Rectal smooth muscle tissue (tissue), 1 donor: ENCODE measurements around the gene EGLN3.
"Not testable (repeated sequence)": the region's sequence is repeated elsewhere in the genome, so short reads cannot be mapped to it uniquely, and the experiment has no call there.

Experiments
- H3K27ac ChIP-seq: one replicate; pipeline ENCODE4 v1.7.0; 2013; ENCODE audit warnings: low read depth, low read length, inconsistent platforms
- H3K27me3 ChIP-seq: one replicate; pipeline ENCODE4 v1.7.0; 2013; ENCODE audit warnings: low read length; ENCODE audit not compliant: control insufficient read depth, insufficient read depth
- H3K36me3 ChIP-seq: one replicate; pipeline ENCODE4 v1.7.0; 2013; ENCODE audit warnings: low read length; ENCODE audit not compliant: control insufficient read depth, insufficient read depth
- H3K4me1 ChIP-seq: one replicate; pipeline ENCODE4 v1.7.0; 2013; ENCODE audit warnings: low read length; ENCODE audit not compliant: control insufficient read depth, insufficient read depth
- H3K4me3 ChIP-seq: one replicate; pipeline ENCODE4 v1.7.0; 2013; ENCODE audit warnings: low read length
- H3K9ac ChIP-seq: one replicate; pipeline ENCODE4 v1.7.0; 2013; ENCODE audit warnings: low read length

Gene EGLN3

GRCh38 chr14:33978892-33979612 lies 28.2 kb upstream of the EGLN3 start:
- Histone ChIP-seq H3K36me3 (no peaks in the 10 kb centered on the region), H3K4me3 (no peak overlapping the region), H3K27ac (no peak overlapping the region), H3K27me3 (no peaks in the 10 kb centered on the region), H3K9ac (no peak overlapping the region), H3K4me1 (no peaks in the 10 kb centered on the region)

GRCh38 chr14:33972583-33973081 lies 21.8 kb upstream of the EGLN3 start:
- no peaks in the 10 kb centered on the region for H3K27me3 ChIP-seq
- H3K4me3 ChIP-seq, result no peak overlapping the region
- H3K9ac ChIP-seq, result no peak overlapping the region
- no peaks in the 10 kb centered on the region for H3K36me3 ChIP-seq
- no peak overlapping the region for H3K27ac ChIP-seq
- H3K4me1 ChIP-seq, result no peaks in the 10 kb centered on the region

DNA sequence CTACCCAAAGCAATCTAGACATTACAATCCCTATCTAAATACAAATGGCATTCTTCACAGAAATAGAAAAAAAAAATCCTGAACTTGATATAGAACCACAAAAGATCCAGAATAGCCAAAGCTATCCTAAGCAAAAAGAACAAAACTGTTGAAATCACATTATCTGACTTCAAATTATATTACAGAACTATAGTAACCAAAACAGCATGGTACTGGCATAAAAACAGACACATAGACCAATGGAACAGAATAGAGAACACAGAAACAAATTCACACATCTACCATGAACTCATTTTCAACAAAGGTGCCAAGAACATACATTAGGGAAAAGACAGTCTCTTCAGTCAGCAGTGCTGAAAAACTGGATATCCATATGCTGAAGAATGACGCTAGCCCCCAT lies 19.0 kb upstream of the EGLN3 start:
- H3K9ac ChIP-seq, H3K36me3 ChIP-seq, H3K4me3 ChIP-seq, H3K27me3 ChIP-seq, H3K27ac ChIP-seq, H3K4me1 ChIP-seq: not testable (repeated sequence)

- Histone ChIP-seq H3K4me3 (no peak overlapping the region), H3K27ac (no peak overlapping the region), H3K27me3 (no peaks in the 10 kb centered on the region), H3K4me1 (no peaks in the 10 kb centered on the region), H3K36me3 (no peaks in the 10 kb centered on the region), H3K9ac (no peak overlapping the region)
Measured at GRCh38 chr14:33968722-33969121, 17.8 kb upstream of the EGLN3 start.

GRCh38 chr14:33967138-33967537 lies 16.3 kb upstream of the EGLN3 start:
- H3K9ac ChIP-seq, result no peak overlapping the region
- H3K36me3 ChIP-seq, result no peaks in the 10 kb centered on the region
- no peak overlapping the region for H3K27ac ChIP-seq
- no peak overlapping the region for H3K4me3 ChIP-seq
- no peaks in the 10 kb centered on the region for H3K4me1 ChIP-seq
- H3K27me3 ChIP-seq, result no peaks in the 10 kb centered on the region

DNA sequence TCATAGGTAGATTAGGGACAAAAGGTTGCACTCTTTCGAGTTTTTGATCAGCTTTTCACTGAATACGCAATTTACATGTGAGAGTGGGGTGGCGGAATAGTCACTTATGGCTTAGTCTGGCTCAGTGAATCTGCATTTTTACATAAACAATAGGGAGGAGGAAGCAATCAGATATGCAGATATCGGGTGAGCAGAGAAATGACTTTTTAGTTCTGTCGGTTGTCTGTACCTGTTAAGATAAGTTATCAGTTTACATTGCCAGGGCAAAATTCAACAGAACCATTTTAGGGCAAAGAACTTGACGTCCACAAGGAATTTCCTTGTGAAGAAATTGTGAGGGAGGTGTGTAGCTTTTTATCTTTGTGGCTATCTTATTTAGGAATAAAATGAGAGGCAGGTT lies 15.4 kb upstream of the EGLN3 start:
- H3K9ac ChIP-seq, result no peak overlapping the region
- H3K4me3 ChIP-seq, result no peak overlapping the region
- no peak overlapping the region for H3K27ac ChIP-seq
- no peaks in the 10 kb centered on the region for H3K4me1 ChIP-seq
- H3K27me3 ChIP-seq, result no peaks in the 10 kb centered on the region
- no peaks in the 10 kb centered on the region for H3K36me3 ChIP-seq

DNA sequence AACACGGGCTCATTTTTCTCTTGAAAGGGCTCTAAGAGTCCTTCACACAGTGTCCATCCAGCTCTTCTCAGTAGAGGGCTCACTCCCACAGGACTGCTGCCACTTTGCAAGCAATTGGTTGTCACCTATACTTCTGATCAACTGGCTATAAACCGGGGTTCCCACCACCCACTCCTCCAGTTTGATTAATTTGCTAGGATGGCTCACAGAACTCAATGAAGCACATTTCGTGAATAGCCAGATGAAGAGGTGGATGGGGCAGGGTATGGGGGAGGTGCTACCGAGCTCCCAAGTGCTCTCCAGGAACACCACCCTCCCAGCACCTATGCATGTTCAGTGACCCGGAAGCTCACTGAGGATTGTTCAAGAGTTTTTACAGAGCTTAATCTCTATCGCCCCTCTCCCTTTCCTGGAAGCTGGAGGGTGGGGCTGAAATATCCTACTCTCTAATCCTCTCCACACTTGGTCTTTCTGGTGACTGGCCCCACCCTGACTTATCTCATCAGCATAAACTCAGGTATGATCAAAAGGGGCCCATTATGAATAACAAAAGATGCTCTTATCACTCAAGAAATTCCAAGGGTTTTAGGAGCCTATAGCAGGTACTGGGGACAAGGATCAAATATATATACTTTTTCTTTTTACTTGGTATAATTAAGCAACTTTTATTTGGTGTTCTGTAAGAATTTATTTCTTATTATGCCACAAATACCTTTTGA lies 13.9 kb upstream of the EGLN3 start:
- Histone ChIP-seq H3K36me3 (no peaks in the 10 kb centered on the region), H3K27ac (no peak overlapping the region), H3K27me3 (no peaks in the 10 kb centered on the region), H3K4me1 (no peaks in the 10 kb centered on the region), H3K9ac (no peak overlapping the region), H3K4me3 (no peak overlapping the region)

DNA sequence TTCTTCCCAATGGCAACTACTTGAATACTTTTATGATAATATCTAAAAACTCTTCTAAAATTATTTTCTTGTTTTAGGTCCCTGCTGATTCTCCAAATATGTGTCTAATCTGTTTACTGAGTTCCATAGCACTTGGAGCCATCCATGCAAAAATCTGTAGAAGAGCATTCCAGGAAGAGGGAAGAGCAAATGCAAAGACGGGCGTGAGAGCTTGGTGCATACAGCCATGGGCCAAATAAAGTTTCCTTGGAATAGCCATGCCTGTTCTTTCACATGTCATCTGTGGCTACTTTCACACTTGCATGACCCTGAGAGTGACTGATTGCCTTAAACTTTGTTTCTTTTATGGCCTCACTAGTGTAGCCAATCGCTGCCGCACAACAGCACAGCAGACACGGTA lies 13.0 kb upstream of the EGLN3 start:
- Histone ChIP-seq H3K4me3 (no peak overlapping the region), H3K27me3 (no peaks in the 10 kb centered on the region), H3K4me1 (no peaks in the 10 kb centered on the region)

DNA sequence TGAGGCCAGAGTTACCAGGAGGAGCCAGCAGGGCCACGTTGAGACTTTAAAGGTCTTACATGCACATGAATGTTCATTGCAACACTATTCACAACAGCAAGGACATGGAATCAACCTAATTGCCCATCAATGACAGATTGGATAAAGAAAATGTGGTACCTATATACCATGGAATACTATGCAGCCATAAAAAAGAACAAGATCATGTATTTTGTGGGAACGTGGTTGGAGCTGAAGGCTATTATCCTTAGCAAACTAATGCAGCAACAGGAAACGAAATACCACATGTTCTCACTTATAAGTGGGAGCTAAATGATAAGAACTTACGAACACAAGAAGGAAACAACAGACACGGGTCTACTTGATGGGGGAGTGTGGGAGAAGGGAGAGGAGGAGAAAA lies 11.6 kb upstream of the EGLN3 start:
- H3K27ac ChIP-seq, H3K4me3 ChIP-seq, H3K9ac ChIP-seq, H3K36me3 ChIP-seq, H3K4me1 ChIP-seq, H3K27me3 ChIP-seq: not testable (repeated sequence)

More for the DNA sequence above, 13.0 kb upstream of the EGLN3 start:
- no peaks in the 10 kb centered on the region for H3K36me3 ChIP-seq
- H3K27ac ChIP-seq, result no peak overlapping the region
- no peak overlapping the region for H3K9ac ChIP-seq

DNA sequence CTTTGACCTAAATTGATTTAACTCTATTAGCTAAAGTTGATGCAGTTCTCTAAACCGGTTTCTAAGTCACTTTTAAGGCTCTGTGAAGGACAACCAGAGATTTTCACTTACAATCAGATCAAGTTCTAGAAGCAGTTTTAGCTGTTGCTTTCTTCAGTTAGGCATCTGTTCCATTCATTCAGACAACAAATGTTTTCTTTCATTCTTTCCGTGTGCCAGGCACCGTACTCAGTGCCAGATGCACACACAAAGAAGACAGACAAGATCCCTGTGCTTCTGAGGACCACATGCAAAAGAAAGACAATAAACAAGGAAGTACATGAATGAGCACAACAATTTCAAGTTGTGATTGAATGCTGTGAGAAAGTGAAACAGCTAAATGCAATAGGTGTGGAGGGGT lies 11.1 kb upstream of the EGLN3 start:
- Histone ChIP-seq H3K4me3 (no peak overlapping the region), H3K27ac (no peak overlapping the region), H3K27me3 (no peaks in the 10 kb centered on the region), H3K36me3 (no peaks in the 10 kb centered on the region), H3K9ac (no peak overlapping the region), H3K4me1 (no peaks in the 10 kb centered on the region)

DNA sequence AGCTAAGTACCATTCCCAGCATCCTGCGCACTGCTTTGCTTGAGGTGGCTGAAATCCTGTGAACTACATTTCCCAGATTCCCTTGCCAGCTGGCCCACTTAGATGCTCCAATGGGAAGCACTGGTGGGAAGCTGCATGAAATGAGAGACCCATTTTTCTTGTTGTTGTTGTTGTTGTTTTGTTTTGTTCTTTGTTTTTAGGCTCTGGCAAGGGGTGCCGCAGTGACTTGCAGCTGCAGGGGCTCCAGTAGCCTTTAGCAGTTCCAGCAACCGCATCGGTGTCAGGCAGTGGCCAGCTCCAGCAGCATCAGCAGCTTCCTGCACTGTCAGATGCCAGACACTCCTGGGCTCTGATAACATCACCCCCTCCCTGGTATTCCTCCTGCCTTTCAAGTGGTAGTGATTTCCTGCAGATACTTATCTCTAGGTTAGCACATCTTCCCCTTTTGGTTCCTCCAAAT lies 8.8 kb upstream of the EGLN3 start:
- no peak overlapping the region for H3K4me3 ChIP-seq

DNA sequence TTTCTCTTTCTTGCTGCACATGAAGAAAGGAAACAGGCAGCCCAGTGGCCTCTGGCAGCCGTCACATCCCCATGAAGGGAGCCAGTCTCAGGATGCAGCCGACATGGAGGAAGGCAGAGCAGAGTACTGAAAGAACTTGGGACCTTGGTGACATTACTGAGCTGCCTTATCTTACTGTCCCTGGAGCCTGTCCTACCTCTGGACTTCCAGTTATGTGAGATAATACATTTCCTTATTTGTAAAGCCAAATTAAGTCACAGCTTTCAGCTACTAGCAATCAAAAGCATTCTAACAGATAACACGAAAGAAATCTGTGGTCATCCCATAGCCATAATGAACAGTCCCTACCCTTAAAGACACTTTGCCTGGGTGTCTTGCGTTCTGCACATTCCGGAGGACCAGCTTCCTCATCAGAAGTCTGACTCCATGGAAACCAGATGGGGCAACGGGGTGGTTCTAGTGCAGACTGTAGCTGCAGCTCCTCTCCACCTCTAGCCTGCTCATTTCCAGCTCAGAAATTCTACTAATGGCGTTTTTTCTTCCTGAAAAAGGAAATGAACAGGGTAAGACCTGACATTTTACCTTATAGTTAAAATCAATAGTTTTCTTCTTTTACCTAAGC lies 7.8 kb upstream of the EGLN3 start:
- Histone ChIP-seq H3K27ac (no peak overlapping the region), H3K4me3 (no peak overlapping the region), H3K4me1 (no peaks in the 10 kb centered on the region), H3K9ac (no peak overlapping the region), H3K36me3 (no peaks in the 10 kb centered on the region), H3K27me3 (no peaks in the 10 kb centered on the region)

More for the DNA sequence above, 8.8 kb upstream of the EGLN3 start:
- no peak overlapping the region for H3K27ac ChIP-seq
- no peaks in the 10 kb centered on the region for H3K36me3 ChIP-seq
- H3K27me3 ChIP-seq, result no peaks in the 10 kb centered on the region
- H3K4me1 ChIP-seq, result no peaks in the 10 kb centered on the region
- no peak overlapping the region for H3K9ac ChIP-seq
